HG03442 (cell line): ENCODE measurements around the gene DPH1.
"Not testable (repeated sequence)": the region's sequence is repeated elsewhere in the genome, so short reads cannot be mapped to it uniquely, and the experiment has no call there.

ENCODE experiments used
- ATAC-seq: cut with Tn5 transposase; IDR thresholded peaks from one replicate; pipeline ENCODE4 v1.9.1; 2021; ENCODE audit warnings: mild to moderate bottlenecking, moderate library complexity; ENCODE audit not compliant: unreplicated experiment

Gene DPH1

GRCh38 chr17:2029911-2030778, at the start of gene DPH1:
TSS of gene DPH1 (plus strand) at chr17:2030153. CDS start at chr17:2030170, 17 bp downstream.
- peak; percentile 65 for ATAC-seq

GRCh38 chr17:1980665-1981250, 49.2 kb upstream of the DPH1 start:
- no peak for ATAC-seq

- not testable (repeated sequence) for ATAC-seq
Observed at GRCh38 chr17:1982793-1983366, 47.1 kb upstream of the DPH1 start.

- ATAC-seq: no peak
Observed at GRCh38 chr17:1985093-1985492, 44.9 kb upstream of the DPH1 start.

- ATAC-seq: no peak
Observed at GRCh38 chr17:1985686-1986085, 44.3 kb upstream of the DPH1 start.

- ATAC-seq: no peak
Observed at GRCh38 chr17:1986783-1987451, 43.0 kb upstream of the DPH1 start.

- ATAC-seq: no peak
Observed at GRCh38 chr17:1989135-1989534, 40.8 kb upstream of the DPH1 start.

- no peak for ATAC-seq
Observed at GRCh38 chr17:1992541-1992940, 37.4 kb upstream of the DPH1 start.

GRCh38 chr17:1994707-1995106, 35.2 kb upstream of the DPH1 start:
- no peak for ATAC-seq

GRCh38 chr17:1995321-1995892, 34.5 kb upstream of the DPH1 start:
- no peak for ATAC-seq

- ATAC-seq: no peak
Observed at GRCh38 chr17:1995907-1996799, 33.8 kb upstream of the DPH1 start.

GRCh38 chr17:1996800-1997288, 33.1 kb upstream of the DPH1 start:
- ATAC-seq: no peak

GRCh38 chr17:1997289-1997926, 32.5 kb upstream of the DPH1 start:
- no peak for ATAC-seq

- ATAC-seq: no peak
Observed at GRCh38 chr17:1997927-1998742, 31.8 kb upstream of the DPH1 start.

- ATAC-seq: no peak
Observed at GRCh38 chr17:1999557-2000251, 30.2 kb upstream of the DPH1 start.

GRCh38 chr17:2002767-2003329, 27.1 kb upstream of the DPH1 start:
- ATAC-seq: no peak

GRCh38 chr17:2003525-2003924, 26.4 kb upstream of the DPH1 start:
- ATAC-seq: no peak
